IPS-18a (cell line): Measurements from ENCODE around the gene KDSR.

ENCODE experiments used
- H3K27ac ChIP-seq: one replicate; pipeline ENCODE4 v1.5.1; 2013; ENCODE audit warnings: low read length
- H3K27me3 ChIP-seq: one replicate; pipeline ENCODE4 v1.6.1; 2013; ENCODE audit warnings: mild to moderate bottlenecking, low read length; ENCODE audit not compliant: control insufficient read depth, insufficient read depth
- H3K36me3 ChIP-seq: one replicate; pipeline ENCODE4 v1.6.1; 2013; ENCODE audit warnings: low read depth, low read length; ENCODE audit not compliant: control insufficient read depth
- H3K4me1 ChIP-seq: one replicate; pipeline ENCODE4 v1.6.1; 2013; ENCODE audit warnings: low read depth, low read length; ENCODE audit not compliant: control insufficient read depth
- H3K4me3 ChIP-seq: one replicate; pipeline ENCODE4 v1.5.1; 2013; ENCODE audit warnings: low read length
- H3K9ac ChIP-seq: one replicate; pipeline ENCODE4 v1.6.1; 2013; ENCODE audit warnings: mild to moderate bottlenecking, low read length, moderate library complexity
- H3K9me3 ChIP-seq: one replicate; pipeline ENCODE4 v1.6.1; 2013; ENCODE audit warnings: low read depth, low read length; ENCODE audit not compliant: control insufficient read depth

KDSR gene

GRCh38 chr18:63286926-63287325, 80.1 kb downstream of the KDSR start:
- peaks cover 3% of the 10 kb centered on the region for H3K4me1 ChIP-seq
- no peak overlapping the region for H3K9ac ChIP-seq
- no peaks in the 10 kb centered on the region for H3K27me3 ChIP-seq
- no peaks in the 10 kb centered on the region for H3K36me3 ChIP-seq
- H3K9me3 ChIP-seq, result no peaks in the 10 kb centered on the region
- no peak overlapping the region for H3K4me3 ChIP-seq
- H3K27ac ChIP-seq, result no peak overlapping the region

DNA sequence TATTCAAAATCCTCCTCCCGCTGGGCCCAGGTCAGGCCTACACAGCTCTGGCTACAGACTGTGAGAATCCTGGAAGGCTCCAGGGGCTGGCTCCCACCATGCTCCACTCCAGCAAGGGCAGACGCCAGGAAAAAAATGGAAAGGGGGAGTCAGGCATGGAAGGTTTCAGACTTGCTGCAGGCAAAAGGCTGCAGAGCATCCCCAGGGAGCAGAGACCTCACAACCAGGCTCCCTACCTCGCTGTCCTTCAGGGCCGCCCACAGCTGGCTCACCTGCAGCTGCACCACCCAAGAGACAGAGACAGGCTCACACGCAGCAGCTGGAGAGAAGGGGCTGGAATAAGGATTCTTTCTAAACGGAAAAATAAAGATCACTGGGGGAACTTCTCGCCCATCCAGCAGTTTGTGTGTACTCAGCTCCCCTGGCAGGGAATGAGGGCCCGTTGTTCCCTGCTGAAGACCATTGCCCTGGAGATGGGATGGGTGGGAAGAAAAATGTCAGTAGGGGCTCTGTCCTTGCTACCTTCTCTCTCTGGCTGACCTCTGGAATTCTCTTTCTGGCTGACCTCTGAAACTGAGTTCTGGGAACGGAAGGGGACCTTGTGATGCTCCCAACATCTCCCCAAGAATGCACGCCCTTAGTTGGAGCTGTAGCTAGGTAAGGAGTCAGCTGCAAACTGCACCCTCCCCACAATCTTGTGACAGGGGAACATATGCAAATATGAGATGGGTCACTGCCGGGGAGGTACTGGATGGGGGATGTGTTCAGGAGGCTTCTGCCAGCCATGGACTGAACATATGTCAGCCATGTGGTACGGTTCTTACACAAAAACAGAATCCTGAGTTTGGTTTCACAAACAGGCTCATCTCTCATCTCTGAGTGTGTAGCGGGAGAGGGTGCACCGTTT, 81.9 kb downstream of the KDSR start:
- Histone ChIP-seq H3K9ac (no peak overlapping the region), H3K27ac (no peak overlapping the region), H3K4me1 (no peaks in the 10 kb centered on the region), H3K27me3 (no peaks in the 10 kb centered on the region), H3K9me3 (no peaks in the 10 kb centered on the region), H3K4me3 (no peak overlapping the region), H3K36me3 (no peaks in the 10 kb centered on the region)

GRCh38 chr18:63284173-63284799, 82.7 kb downstream of the KDSR start:
- H3K9ac ChIP-seq, result no peak overlapping the region
- H3K27ac ChIP-seq, result no peak overlapping the region
- H3K36me3 ChIP-seq, result no peaks in the 10 kb centered on the region
- H3K27me3 ChIP-seq, result no peaks in the 10 kb centered on the region
- no peak overlapping the region for H3K4me3 ChIP-seq
- no peaks in the 10 kb centered on the region for H3K4me1 ChIP-seq
- H3K9me3 ChIP-seq, result no peaks in the 10 kb centered on the region

GRCh38 chr18:63283305-63284094, 83.5 kb downstream of the KDSR start:
- no peak overlapping the region for H3K27ac ChIP-seq
- H3K4me3 ChIP-seq, result no peak overlapping the region
- H3K36me3 ChIP-seq, result no peaks in the 10 kb centered on the region
- no peaks in the 10 kb centered on the region for H3K27me3 ChIP-seq
- no peak overlapping the region for H3K9ac ChIP-seq
- H3K9me3 ChIP-seq, result no peaks in the 10 kb centered on the region
- H3K4me1 ChIP-seq, result no peaks in the 10 kb centered on the region

DNA sequence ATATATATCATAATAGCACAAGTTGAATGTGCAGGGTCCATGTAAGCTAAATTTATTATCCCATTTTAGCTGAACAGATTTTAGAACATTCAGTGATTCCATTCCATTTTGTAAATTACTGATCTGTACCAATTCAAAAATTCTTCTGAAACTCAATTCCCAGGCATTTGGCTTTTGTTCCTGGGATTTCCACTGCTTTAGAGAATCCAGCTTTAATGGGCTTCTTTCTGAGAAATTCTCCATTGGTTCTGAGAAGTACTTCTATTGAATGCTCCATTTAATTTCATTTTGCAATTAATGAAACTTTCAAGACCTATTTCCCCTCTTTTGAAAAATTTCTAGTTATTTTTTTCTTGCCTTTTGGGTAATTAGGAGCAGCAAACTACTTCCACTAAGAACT, 84.2 kb downstream of the KDSR start:
- Histone ChIP-seq H3K4me3 (no peak overlapping the region), H3K9me3 (no peaks in the 10 kb centered on the region), H3K9ac (no peak overlapping the region), H3K27ac (no peak overlapping the region), H3K27me3 (no peaks in the 10 kb centered on the region), H3K4me1 (no peaks in the 10 kb centered on the region), H3K36me3 (no peaks in the 10 kb centered on the region)
